GM12892 (cell line): Measurements from ENCODE around the gene CENPU.
"Not testable (repeated sequence)": the region's sequence is repeated elsewhere in the genome, so short reads cannot be mapped to it uniquely, and the experiment has no call there.

Source experiments
- DNase-seq: peaks from one replicate; pipeline ENCODE4 v3.0.0; 2011; ENCODE audit not compliant: insufficient read length
- FAIRE-seq: peaks from 2 replicates; lab custom pipeline; 2011; peaks lifted over from hg19 to GRCh38; lab: Jason Lieb, UNC
- POLR2A ChIP-seq: IDR thresholded peaks from 2 replicates; pipeline ENCODE4 v1.6.1; 2011; ENCODE audit warnings: low read depth, low read length, control low read depth
- POLR2AphosphoS5 ChIP-seq: IDR thresholded peaks from 2 replicates; pipeline ENCODE4 v1.6.1; 2011; ENCODE audit warnings: low read depth, low read length, control low read depth
- TAF1 ChIP-seq: IDR thresholded peaks from 2 replicates; pipeline ENCODE4 v1.6.1; 2011; ENCODE audit warnings: low read depth, mild to moderate bottlenecking, control low read depth, low read length, borderline replicate concordance

The CENPU gene

GRCh38 chr4:184655889-184656869 is 77.7 kb downstream of the CENPU start:
- FAIRE-seq (no peak), DNase-seq (no peak)
- TF ChIP-seq POLR2A (no peak), TAF1 (no peak), POLR2AphosphoS5 (no peak)

DNA sequence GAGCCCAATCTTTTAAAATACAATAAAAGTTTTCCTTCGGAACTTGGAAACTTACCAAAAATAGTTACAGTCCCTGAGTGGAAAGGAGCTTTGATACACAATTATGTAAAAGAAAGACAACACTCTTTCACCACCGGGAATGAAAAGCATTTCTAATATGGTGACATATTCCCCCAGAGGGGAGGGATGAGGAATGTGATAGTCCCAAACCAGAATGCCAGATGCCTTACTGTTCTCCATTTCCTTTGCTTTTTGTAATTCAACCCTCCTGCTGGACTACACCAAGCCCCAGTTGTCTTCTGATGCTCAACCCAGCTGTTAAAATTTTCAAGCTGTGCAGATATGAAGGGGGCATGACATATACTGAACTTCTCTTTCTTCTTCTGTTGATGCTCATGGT is 80.2 kb downstream of the CENPU start:
- DNase-seq = no peak
- no peak for FAIRE-seq
- TF ChIP-seq POLR2AphosphoS5 = no peak
- TF ChIP-seq POLR2A = no peak
- TF ChIP-seq TAF1 = no peak

DNA sequence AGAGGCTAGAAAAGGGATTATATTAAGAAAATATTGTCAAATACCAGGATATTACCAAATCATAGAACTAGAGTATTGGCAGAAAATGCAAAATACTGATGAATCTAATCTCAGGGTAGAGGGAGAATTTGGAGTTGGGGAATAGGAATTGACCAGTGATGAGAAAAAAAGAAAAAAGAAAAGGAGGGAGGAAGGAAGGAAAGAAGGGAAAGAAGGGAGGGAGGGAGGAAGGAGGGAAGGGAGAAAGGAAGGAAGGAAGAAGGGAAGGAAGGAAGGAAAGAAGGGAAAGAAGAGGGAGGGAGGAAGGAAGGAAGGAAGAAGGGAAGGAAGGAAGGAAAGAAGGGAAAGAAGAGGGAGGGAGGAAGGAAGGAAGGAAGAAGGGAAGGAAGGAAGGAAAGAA is 81.2 kb downstream of the CENPU start:
- not testable (repeated sequence) for DNase-seq, FAIRE-seq

- TF ChIP-seq TAF1 = no peak
- TF ChIP-seq POLR2AphosphoS5 = no peak
- TF ChIP-seq POLR2A = no peak
- FAIRE-seq (no peak), DNase-seq (no peak)
These were observed 82.0 kb downstream of the CENPU start for GRCh38 chr4:184651899-184652298.

DNA sequence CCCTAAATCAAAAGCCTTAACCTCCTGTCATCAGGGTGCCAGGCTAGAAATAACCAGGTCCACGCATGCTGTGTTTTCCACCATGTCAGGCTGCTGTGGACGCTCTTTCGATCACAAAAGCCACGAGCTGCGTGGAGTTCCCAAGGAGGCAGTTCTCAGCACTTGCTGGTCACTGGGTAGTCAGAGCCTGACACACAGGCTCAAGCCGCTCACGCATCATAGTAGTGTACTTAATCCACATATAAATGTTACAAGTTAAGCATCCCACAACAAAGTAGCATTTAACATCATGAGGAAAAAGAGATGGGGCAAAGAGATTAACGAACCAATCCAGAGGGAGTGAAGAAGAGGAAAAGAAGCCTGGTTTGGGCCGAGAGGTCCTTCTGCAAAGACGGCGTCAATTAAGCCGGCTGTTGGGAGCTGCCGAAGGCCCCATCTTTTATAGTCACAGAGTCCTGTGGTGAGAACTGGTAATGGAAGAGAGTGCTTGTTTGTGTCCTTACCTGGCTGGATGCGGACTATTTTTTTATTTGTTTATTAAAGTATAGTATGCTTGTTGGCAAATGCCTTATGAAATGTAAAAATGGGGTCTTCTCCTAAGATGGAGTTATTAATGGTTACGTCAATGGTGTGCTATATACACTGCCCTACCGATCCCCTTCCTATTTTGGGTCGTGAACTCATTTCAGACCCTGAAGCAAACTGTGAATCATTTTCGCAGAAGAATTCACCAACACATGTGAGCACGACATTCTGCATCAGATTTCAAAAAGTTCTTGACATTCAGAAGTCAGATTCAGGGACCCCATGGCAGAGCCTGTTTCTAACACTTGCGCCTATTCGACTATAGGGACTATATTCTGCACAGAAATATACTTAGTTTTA is 83.7 kb downstream of the CENPU start:
- TF ChIP-seq TAF1 (no peak), POLR2AphosphoS5 (no peak), POLR2A (no peak)
- DNase-seq (no peak), FAIRE-seq (peak; percentile 61)

GRCh38 chr4:184649026-184649970 is 84.6 kb downstream of the CENPU start, which contains the start of the genes CASP3 and PRIMPOL:
Gene CASP3, minus strand, starts transcription at chr4:184649447. Its CDS starts 10,994 bp downstream, at chr4:184638453.
Gene PRIMPOL, plus strand, starts transcription at chr4:184649738. Its CDS starts 7,403 bp downstream, at chr4:184657141.
- FAIRE-seq = peak; percentile 95
- peak; percentile 69 for DNase-seq
- peak; percentile 94 for TF ChIP-seq POLR2AphosphoS5
- peak; percentile 95 for TF ChIP-seq TAF1
- TF ChIP-seq POLR2A = peak; percentile 96

DNA sequence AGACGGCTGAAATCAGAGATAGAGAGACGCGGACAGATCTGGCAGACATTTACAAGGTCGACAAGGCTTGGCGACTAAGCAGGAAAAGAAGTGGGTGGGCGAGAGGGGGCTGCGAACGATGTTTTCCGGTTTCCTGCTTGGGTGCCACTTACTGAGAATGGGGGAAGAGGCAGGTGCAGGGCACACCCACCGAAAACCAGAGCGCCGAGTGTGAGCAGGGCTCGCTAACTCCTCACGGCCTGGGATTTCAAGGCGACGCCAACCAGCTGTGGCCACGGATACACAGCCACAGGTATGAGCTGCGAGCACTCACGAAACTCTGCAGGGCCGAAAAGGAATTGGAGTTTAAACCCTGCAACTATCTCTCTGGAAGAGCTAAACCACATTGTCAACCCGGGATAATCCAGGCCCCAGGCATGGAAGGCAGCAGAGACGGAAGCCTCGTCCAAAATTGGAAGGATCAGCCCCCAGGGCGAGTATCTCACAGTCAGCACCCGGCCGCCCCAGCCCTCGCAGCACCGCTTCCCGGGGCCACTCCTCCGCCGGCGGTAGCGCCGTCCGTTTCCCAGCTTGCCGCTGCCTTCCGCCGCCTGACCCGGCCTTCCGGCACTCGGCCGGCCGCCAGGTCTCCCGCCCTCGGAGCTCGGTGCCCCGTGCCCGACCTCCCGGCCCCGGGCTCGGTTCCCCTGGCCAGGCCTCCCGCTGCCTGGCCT is 85.4 kb downstream of the CENPU start:
- FAIRE-seq = peak; percentile 5
- no peak for DNase-seq
- TF ChIP-seq POLR2A = peak; percentile 40; the same call in 1 of the 2 replicates
- TF ChIP-seq POLR2AphosphoS5 = peak; percentile 56; the same call in 1 of the 2 replicates
- no peak for TF ChIP-seq TAF1

- FAIRE-seq (no peak), DNase-seq (no peak)
- TF ChIP-seq POLR2AphosphoS5 = no peak
- TF ChIP-seq TAF1 = no peak
- TF ChIP-seq POLR2A = no peak
These were observed 85.9 kb downstream of the CENPU start for GRCh38 chr4:184648054-184648312.

- no peak for TF ChIP-seq TAF1
- TF ChIP-seq POLR2AphosphoS5 = no peak
- no peak for TF ChIP-seq POLR2A
- no peak for FAIRE-seq
- DNase-seq = no peak
These were observed 86.4 kb downstream of the CENPU start for GRCh38 chr4:184647266-184648053.
